ENCODE data around the gene CERKL. TPM values are rescaled to one million over a fixed set of nuclear protein-coding genes. Genes with fewer than 3 reads are reported as not detected.

CERKL gene
- total RNA-seq, 4 donors from 2014 or later: not detected

DNA sequence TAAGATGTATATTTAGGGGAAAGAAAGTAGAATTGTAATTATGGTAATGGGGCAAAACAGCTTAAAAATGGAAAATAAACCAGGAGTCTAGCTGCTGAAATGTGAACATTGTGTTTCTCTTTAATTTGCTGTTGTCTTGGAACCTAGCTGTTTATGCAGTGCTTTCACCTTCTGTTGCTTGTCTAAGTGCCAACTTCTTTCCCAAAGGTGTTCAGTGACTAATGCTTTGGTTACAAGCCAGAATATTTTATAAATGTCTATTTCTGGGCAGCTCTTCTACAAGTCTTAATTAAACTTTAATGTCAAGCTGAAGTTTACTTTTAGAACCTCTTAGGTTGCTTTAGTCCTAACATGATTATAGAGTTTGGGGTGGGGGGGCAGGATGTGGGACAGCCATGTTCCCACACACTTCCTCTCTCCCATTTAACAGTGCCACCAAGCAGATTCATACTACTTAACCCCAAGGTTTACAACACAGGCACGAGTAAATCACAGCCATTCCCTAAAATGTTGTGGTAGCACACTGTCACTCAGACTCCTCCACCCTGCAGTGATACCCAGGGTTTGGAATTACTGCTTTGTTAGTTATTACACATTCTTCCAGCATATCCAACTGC lies 139.1 kb downstream of the CERKL start:
- H3K27me3 ChIP-seq: no peaks in the 10 kb centered on the region
- no peak overlapping the region for H3K4me3 ChIP-seq
- no peak for DNase-seq (ENCODE audit: low spot score in 2 of 2)
- H3K9me3 ChIP-seq: no peaks in the 10 kb centered on the region
- no peaks in the 10 kb centered on the region for H3K36me3 ChIP-seq
- 46 to 63% methylated on average over 1 of the region's 1 CpG for WGBS, 2 donors
- no peak overlapping the region for H3K27ac ChIP-seq
- TF ChIP-seq POLR2A (IDR thresholded peaks at IDR 0.05) (no peak), EP300 (IDR thresholded peaks at IDR 0.05) (no peak)
- TF ChIP-seq, protein P1, sequence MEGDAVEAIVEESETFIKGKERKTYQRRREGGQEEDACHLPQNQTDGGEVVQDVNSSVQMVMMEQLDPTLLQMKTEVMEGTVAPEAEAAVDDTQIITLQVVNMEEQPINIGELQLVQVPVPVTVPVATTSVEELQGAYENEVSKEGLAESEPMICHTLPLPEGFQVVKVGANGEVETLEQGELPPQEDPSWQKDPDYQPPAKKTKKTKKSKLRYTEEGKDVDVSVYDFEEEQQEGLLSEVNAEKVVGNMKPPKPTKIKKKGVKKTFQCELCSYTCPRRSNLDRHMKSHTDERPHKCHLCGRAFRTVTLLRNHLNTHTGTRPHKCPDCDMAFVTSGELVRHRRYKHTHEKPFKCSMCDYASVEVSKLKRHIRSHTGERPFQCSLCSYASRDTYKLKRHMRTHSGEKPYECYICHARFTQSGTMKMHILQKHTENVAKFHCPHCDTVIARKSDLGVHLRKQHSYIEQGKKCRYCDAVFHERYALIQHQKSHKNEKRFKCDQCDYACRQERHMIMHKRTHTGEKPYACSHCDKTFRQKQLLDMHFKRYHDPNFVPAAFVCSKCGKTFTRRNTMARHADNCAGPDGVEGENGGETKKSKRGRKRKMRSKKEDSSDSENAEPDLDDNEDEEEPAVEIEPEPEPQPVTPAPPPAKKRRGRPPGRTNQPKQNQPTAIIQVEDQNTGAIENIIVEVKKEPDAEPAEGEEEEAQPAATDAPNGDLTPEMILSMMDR (IDR thresholded peaks at IDR 0.05): no peak
- no peaks in the 10 kb centered on the region for H3K4me1 ChIP-seq

DNA sequence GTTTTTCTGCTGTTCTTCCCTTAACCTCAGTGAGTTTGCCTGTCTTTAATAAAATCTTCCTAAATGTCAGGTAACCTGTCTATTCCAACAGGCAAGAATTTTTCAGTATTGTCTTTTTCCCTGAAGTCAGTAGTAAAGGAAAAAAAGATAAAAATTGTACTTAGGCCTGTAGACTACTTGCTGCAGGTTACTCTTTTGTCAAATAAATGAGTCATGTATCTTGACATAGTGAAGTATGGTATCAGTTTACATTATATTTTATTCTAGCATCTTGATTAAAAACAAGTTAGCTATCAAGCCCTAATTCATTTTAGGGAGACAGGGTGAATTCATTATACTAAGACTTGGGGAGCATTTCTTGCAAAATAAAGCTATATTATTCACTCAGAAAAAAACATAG lies 139.9 kb downstream of the CERKL start:
- no peak overlapping the region for H3K27ac ChIP-seq
- TF ChIP-seq, protein P1 (IDR thresholded peaks at IDR 0.05): no peak
- TF ChIP-seq EP300 (IDR thresholded peaks at IDR 0.05): no peak
- TF ChIP-seq POLR2A (IDR thresholded peaks at IDR 0.05): no peak

DNA sequence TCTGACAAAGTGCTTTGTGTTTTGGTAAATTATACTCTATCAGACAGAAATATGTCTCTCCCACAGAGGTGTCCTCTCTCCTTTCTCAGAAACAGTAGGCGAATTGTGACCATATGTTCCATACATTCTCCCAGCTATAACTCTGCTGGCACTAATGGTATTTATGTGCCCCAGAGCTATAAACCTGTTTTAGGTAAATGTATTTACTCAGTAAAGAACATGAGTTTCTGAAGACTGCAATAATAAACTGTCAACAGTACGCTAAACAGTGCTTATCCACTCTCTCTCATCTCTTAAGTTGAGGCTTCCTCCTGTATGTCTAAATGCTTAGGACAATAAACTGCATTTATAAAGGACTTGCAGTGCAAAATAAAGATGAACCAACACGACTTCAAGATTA lies 141.2 kb downstream of the CERKL start:
- no peak for DNase-seq (ENCODE audit: low spot score in 2 of 2)
- WGBS, 2 donors: 48 to 60% methylated on average over 3 of the region's 3 CpGs

More for the DNA sequence above, 139.9 kb downstream of the CERKL start:
- H3K4me3 ChIP-seq: no peak overlapping the region
- H3K9me3 ChIP-seq: no peaks in the 10 kb centered on the region
- no peak for DNase-seq (ENCODE audit: low spot score in 2 of 2)
- H3K36me3 ChIP-seq: no peaks in the 10 kb centered on the region
- no peaks in the 10 kb centered on the region for H3K27me3 ChIP-seq
- H3K4me1 ChIP-seq: no peaks in the 10 kb centered on the region

DNA sequence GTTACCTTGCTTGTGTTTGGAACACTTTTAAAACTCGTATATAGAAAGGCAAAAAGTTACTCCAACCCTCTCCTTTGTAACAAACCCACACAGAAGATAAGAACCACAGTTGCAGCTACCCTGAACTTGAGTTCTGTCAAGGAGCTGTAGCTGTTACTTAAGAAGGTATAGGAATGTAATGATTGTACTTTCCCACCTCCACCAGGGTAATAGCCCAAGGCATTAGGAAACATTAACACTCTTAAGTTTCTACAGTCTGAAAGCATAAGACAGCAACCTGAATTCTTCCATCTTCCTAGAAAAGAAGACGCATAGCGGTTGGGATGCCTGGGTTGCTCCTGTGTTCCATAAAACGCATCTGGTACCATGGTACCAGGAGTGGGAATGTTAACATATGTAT lies 156.7 kb downstream of the CERKL start:
- Histone ChIP-seq H3K4me3 (no peak overlapping the region), H3K27me3 (no peaks in the 10 kb centered on the region), H3K36me3 (no peaks in the 10 kb centered on the region), H3K9me3 (no peaks in the 10 kb centered on the region), H3K27ac (no peak overlapping the region), H3K4me1 (no peaks in the 10 kb centered on the region)
- DNase-seq (ENCODE audit: low spot score in 2 of 2): no peak
- TF ChIP-seq POLR2A (IDR thresholded peaks at IDR 0.05) (no peak), EP300 (IDR thresholded peaks at IDR 0.05) (no peak)
- TF ChIP-seq, protein P1 (IDR thresholded peaks at IDR 0.05): no peak
- 89 to 90% methylated on average over 4 of the region's 4 CpGs for WGBS, 2 donors

More for the DNA sequence above, 141.2 kb downstream of the CERKL start:
- Histone ChIP-seq H3K27me3 (no peaks in the 10 kb centered on the region), H3K9me3 (no peaks in the 10 kb centered on the region), H3K4me1 (no peaks in the 10 kb centered on the region), H3K27ac (no peak overlapping the region), H3K4me3 (no peak overlapping the region), H3K36me3 (no peaks in the 10 kb centered on the region)
- TF ChIP-seq, protein P1 (IDR thresholded peaks at IDR 0.05): no peak
- no peak for TF ChIP-seq POLR2A (IDR thresholded peaks at IDR 0.05)
- TF ChIP-seq EP300 (IDR thresholded peaks at IDR 0.05): no peak

DNA sequence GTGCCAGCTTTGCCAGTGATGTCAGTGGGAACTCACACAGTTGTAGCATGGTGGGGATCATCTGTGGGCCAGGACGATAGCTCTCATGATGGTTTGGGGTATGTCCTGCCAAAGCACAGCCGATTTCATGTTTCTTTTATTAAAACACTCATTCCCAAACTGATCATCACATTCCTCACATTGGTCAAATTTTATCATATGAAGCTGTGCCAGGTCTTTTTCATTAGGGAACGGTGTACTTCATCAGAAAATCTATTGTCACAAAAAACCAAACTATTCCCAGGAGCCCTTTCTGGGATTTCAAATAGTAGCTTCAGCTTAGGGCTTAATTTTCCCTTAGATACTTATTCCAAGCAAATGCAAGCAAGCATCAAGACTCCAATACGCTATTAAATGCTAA lies 157.7 kb downstream of the CERKL start:
- H3K27ac ChIP-seq: no peak overlapping the region
- H3K9me3 ChIP-seq: no peaks in the 10 kb centered on the region
- TF ChIP-seq, protein P1 (IDR thresholded peaks at IDR 0.05): no peak
- TF ChIP-seq EP300 (IDR thresholded peaks at IDR 0.05) (no peak), POLR2A (IDR thresholded peaks at IDR 0.05) (no peak)
- H3K36me3 ChIP-seq: no peaks in the 10 kb centered on the region
- 52% methylated on average over 4 of the region's 4 CpGs for WGBS, 2 donors
- DNase-seq (ENCODE audit: low spot score in 2 of 2): no peak
- no peaks in the 10 kb centered on the region for H3K4me1 ChIP-seq
- H3K27me3 ChIP-seq: no peaks in the 10 kb centered on the region
- no peak overlapping the region for H3K4me3 ChIP-seq

Other genes starting within 250 kb of the CERKL start
- gene ITGA4, start 199.7 kb downstream of the CERKL start, total RNA-seq: 10 to 100 TPM in 1 of 4 donors, 1 to 10 TPM in 3; 8.0 to 10.7 (median 9.0) TPM
- not detected for gene NEUROD1, start 23.4 kb upstream of the CERKL start, total RNA-seq
- 100 to 1,000 TPM; 203 to 300 (median 245) TPM for gene ITPRID2, start 234.6 kb upstream of the CERKL start, total RNA-seq